OCI-LY1 (cell line): ENCODE results near the gene CATSPERD.

ENCODE experiments used
- CTCF ChIP-seq: fragments of 200-600 bp; sonication (generic), shearing (Covaris generic); IDR thresholded peaks from 2 replicates; pipeline ENCODE4 v1.5.1; 2017; ENCODE audit warnings: mild to moderate bottlenecking, antibody characterized with exemption, low read length, moderate library complexity, mixed read lengths
- EZH2 ChIP-seq: fragments of 200-600 bp; sonication (generic), shearing (Covaris generic); IDR thresholded peaks from 2 replicates; pipeline ENCODE4 v1.8.0; 2017; ENCODE audit warnings: borderline replicate concordance, mixed run types, mild to moderate bottlenecking, antibody characterized with exemption, low read length, moderate library complexity, mixed read lengths

DNA sequence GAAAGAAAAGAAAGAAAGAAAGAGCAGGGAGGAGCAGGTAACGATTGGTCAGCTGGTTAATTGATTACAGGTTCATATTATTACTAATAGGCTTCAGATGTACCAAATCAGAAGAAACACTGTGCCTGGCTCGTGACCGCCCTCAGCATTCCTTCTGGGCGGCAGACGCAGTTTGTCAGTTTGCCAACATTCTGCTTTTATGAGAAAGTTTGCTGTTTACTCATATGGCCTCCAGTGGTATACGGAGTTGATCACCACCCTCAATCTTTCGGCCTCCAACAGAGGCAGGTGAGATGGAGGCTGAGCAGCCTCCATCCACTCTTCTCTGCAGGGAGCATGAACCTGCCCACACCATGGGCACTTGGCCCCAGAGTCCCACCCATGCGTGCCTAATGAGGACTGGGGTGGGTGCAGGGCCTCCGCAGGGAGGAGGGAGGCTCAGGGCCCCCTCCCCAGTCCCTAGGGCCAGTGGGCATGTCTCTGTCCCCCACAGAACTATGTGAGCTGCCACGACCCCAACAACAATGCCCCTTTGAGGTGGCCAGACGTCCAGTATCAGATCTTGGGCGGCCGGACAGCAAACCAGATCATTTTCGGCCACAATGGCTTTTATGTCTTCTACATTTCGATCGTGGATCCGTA is 55.4 kb downstream of the CATSPERD start:
- TF ChIP-seq CTCF (no peak), EZH2 (no peak)
